HFFc6 (cell line): ENCODE measurements around the gene TRIM16. TPM values are rescaled to one million over a fixed set of nuclear protein-coding genes. Genes with fewer than 3 reads are reported as not detected.
A peak's percentile ranks its signal among the peaks of the same experiment; 100 is the strongest.
"Not testable (repeated sequence)": the region's sequence is repeated elsewhere in the genome, so short reads cannot be mapped to it uniquely, and the experiment has no call there.

Source experiments
- DNase-seq: peaks from one replicate; pipeline ENCODE4 v3.0.0-alpha.2; 2018
- H3K27ac Mint-ChIP-seq: 2 replicates; pipeline ENCODE4 v1.8.0; 2020; ENCODE audit warnings: mild to moderate bottlenecking, mixed read lengths
- H3K27me3 Mint-ChIP-seq: 2 replicates; pipeline ENCODE4 v1.8.0; 2021; ENCODE audit warnings: mild to moderate bottlenecking, moderate library complexity, mixed read lengths; ENCODE audit not compliant: insufficient read depth
- H3K36me3 Mint-ChIP-seq: 2 replicates; pipeline ENCODE4 v1.8.0; 2021; ENCODE audit warnings: low read depth, mixed read lengths
- H3K4me1 Mint-ChIP-seq: 2 replicates; pipeline ENCODE4 v1.8.0; 2020; ENCODE audit warnings: low read depth, mixed read lengths
- H3K4me3 Mint-ChIP-seq: 2 replicates; pipeline ENCODE4 v1.8.0; 2020; ENCODE audit warnings: mild to moderate bottlenecking, moderate library complexity, mixed read lengths
- H3K9me3 Mint-ChIP-seq: 2 replicates; pipeline ENCODE4 v1.8.0; 2020; ENCODE audit warnings: mild to moderate bottlenecking, mixed read lengths
- CTCF ChIP-seq: fragments of 200-600 bp; sonication (generic); IDR thresholded peaks from 2 replicates; pipeline ENCODE4 v1.5.0; 2021; ENCODE audit warnings: antibody characterized with exemption, mild to moderate bottlenecking
- total RNA-seq, 6 experiments: library from RNA; stranded (reverse); fragmentation: NEBNext Ultra II Directional; extraction: Animal tissue kit (Norgen Biotek cat#: 25700); gene quantifications; 2 replicates in 1 of 6; 3 replicates in 5 of 6; pipeline ENCODE4 v1.2.3, GENCODE V29; 2021

The TRIM16 gene
- total RNA-seq, 6 experiments from 2014 or later, result 19.2 to 30.1 (median 27.6) TPM

- H3K27ac Mint-ChIP-seq, result peak overlapping the region; percentile 92
- no peaks in the 10 kb centered on the region; the same call in none of the 2 replicates for H3K27me3 Mint-ChIP-seq
- no peak for TF ChIP-seq CTCF
- peaks cover 4% of the 10 kb centered on the region; the same call in 1 of the 2 replicates for H3K36me3 Mint-ChIP-seq
- DNase-seq, result no peak
- H3K9me3 Mint-ChIP-seq, result no peaks in the 10 kb centered on the region
- H3K4me3 Mint-ChIP-seq, result peak overlapping the region; percentile 89
- peaks cover 72% of the 10 kb centered on the region for H3K4me1 Mint-ChIP-seq
These were observed 34.2 kb downstream of the TRIM16 start for GRCh38 chr17:15649861-15650421.

- Mint-ChIP-seq H3K27me3 (no peaks in the 10 kb centered on the region; the same call in 1 of the 2 replicates), H3K27ac (peak overlapping the region; percentile 56), H3K4me1 (peaks cover 70% of the 10 kb centered on the region), H3K9me3 (no peaks in the 10 kb centered on the region), H3K36me3 (peaks cover 4% of the 10 kb centered on the region; the same call in 1 of the 2 replicates), H3K4me3 (peak overlapping the region; percentile 89)
- TF ChIP-seq CTCF, result no peak
- no peak for DNase-seq
These were observed 35.7 kb downstream of the TRIM16 start for GRCh38 chr17:15648386-15648785.

- H3K4me1 Mint-ChIP-seq, result peaks cover 61% of the 10 kb centered on the region
- H3K4me3 Mint-ChIP-seq, result peak overlapping the region; percentile 14
- not testable (repeated sequence) for H3K27me3 Mint-ChIP-seq, H3K36me3 Mint-ChIP-seq, H3K9me3 Mint-ChIP-seq
- H3K27ac Mint-ChIP-seq, result peak overlapping the region; percentile 88
- DNase-seq, result peak; percentile 30
These were observed 38.2 kb downstream of the TRIM16 start for GRCh38 chr17:15645942-15646312.

- H3K4me1 Mint-ChIP-seq, result peaks cover 55% of the 10 kb centered on the region
- H3K4me3 Mint-ChIP-seq, result peak overlapping the region; percentile 14
- not testable (repeated sequence) for H3K9me3 Mint-ChIP-seq, H3K36me3 Mint-ChIP-seq, DNase-seq, H3K27me3 Mint-ChIP-seq
- H3K27ac Mint-ChIP-seq, result peak overlapping the region; percentile 88
These were observed 38.8 kb downstream of the TRIM16 start for GRCh38 chr17:15645099-15645941.

- Mint-ChIP-seq H3K27ac (peak overlapping the region; percentile 93), H3K4me1 (peaks cover 29% of the 10 kb centered on the region), H3K4me3 (peak overlapping the region; percentile 62)
- H3K9me3 Mint-ChIP-seq, H3K36me3 Mint-ChIP-seq, H3K27me3 Mint-ChIP-seq, DNase-seq: not testable (repeated sequence)
These were observed 41.4 kb downstream of the TRIM16 start for GRCh38 chr17:15642505-15643251.

- DNase-seq, H3K9me3 Mint-ChIP-seq, H3K27me3 Mint-ChIP-seq, H3K36me3 Mint-ChIP-seq: not testable (repeated sequence)
- Mint-ChIP-seq H3K4me1 (peaks cover 25% of the 10 kb centered on the region), H3K4me3 (peak overlapping the region; percentile 37; the same call in 1 of the 2 replicates), H3K27ac (peak overlapping the region; percentile 73)
These were observed 42.1 kb downstream of the TRIM16 start for GRCh38 chr17:15642014-15642413.

- not testable (repeated sequence) for H3K27me3 Mint-ChIP-seq, H3K27ac Mint-ChIP-seq, H3K9me3 Mint-ChIP-seq, H3K4me1 Mint-ChIP-seq, H3K36me3 Mint-ChIP-seq, H3K4me3 Mint-ChIP-seq
- peak; percentile 29 for DNase-seq
These were observed 53.1 kb downstream of the TRIM16 start for GRCh38 chr17:15630930-15631453.

- H3K4me3 Mint-ChIP-seq, H3K9me3 Mint-ChIP-seq, H3K36me3 Mint-ChIP-seq, H3K27ac Mint-ChIP-seq, DNase-seq, H3K4me1 Mint-ChIP-seq, H3K27me3 Mint-ChIP-seq: not testable (repeated sequence)
These were observed 54.1 kb downstream of the TRIM16 start for GRCh38 chr17:15629991-15630390.

- H3K4me1 Mint-ChIP-seq, H3K36me3 Mint-ChIP-seq, H3K27ac Mint-ChIP-seq, H3K4me3 Mint-ChIP-seq, DNase-seq, H3K27me3 Mint-ChIP-seq, H3K9me3 Mint-ChIP-seq: not testable (repeated sequence)
These were observed 60.4 kb downstream of the TRIM16 start for GRCh38 chr17:15623661-15624209.

- not testable (repeated sequence) for DNase-seq, H3K4me3 Mint-ChIP-seq, H3K4me1 Mint-ChIP-seq, H3K27ac Mint-ChIP-seq, H3K27me3 Mint-ChIP-seq, H3K9me3 Mint-ChIP-seq, H3K36me3 Mint-ChIP-seq
These were observed 60.9 kb downstream of the TRIM16 start for GRCh38 chr17:15623255-15623654.

- H3K4me1 Mint-ChIP-seq, H3K27ac Mint-ChIP-seq, DNase-seq, H3K36me3 Mint-ChIP-seq, H3K4me3 Mint-ChIP-seq, H3K9me3 Mint-ChIP-seq, H3K27me3 Mint-ChIP-seq: not testable (repeated sequence)
These were observed 62.0 kb downstream of the TRIM16 start for GRCh38 chr17:15622124-15622523.
